GM19397 (cell line): Measurements from ENCODE around the gene C13orf42.

Experiments used
- ATAC-seq: cut with Tn5 transposase; IDR thresholded peaks from one replicate; pipeline ENCODE4 v1.9.1; 2021; ENCODE audit warnings: mild to moderate bottlenecking, moderate library complexity; ENCODE audit not compliant: unreplicated experiment

C13orf42 gene

DNA sequence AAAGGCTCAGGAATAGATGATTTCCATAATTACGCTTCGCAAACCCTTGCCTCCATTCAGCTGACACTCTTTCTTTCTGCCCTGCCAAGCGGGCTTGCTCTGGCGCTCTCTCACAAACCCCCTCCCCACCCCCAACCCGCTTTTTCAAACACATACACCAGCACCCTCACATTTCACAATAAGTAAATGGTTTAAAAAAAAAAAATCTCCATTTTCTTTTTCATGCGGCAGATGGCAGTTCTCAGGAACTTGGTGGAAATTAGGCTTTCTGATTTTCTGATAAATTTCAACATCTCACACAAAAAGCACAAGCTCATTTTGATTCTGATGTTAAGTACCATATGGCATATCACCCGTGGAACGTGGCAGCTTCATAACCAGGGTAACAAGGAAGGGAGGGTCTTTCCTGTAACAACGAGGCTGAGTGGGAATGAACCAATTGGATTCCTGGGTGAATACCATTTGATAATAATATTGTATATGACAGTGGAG, 43.8 kb downstream of the C13orf42 start:
- no peak for ATAC-seq

GRCh38 chr13:51066091-51066831, 44.8 kb downstream of the C13orf42 start:
- ATAC-seq: no peak

DNA sequence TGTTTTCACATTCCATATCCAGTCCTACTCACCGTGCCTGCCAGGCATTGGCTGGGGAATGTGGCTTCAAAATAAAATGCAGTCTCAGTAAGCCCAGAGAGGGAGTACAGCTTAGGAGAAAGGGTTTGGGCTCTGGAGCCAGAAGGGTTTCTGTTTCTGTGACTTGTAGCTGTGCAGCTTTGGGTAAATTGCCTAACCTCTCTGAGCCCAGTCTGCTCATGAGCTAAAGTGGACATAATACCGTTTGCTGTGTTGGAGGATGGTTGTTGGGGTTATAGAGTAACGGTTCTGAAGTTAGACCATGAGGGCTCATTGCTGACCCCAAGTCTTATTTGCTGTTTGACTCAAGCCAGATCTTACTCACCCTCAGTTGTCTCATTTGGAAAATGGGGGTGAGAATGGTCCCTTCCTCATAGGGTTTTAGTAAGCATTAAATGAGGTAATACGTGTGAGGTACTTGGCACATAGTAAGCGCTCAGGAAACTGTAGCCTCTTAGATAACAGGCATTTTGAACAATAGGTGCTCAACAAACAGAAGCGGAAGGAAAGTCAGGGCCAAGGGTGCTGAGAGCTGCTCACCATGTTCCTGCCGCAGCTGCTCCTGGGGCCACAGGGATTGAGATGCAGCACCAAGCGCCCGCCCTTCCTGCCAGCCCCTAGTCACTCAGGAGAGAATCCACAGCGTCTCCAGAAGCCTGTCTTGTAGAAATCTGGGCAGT, 45.5 kb downstream of the C13orf42 start:
- no peak for ATAC-seq

- no peak for ATAC-seq
Measured at GRCh38 chr13:51064753-51065152, 46.3 kb downstream of the C13orf42 start.

DNA sequence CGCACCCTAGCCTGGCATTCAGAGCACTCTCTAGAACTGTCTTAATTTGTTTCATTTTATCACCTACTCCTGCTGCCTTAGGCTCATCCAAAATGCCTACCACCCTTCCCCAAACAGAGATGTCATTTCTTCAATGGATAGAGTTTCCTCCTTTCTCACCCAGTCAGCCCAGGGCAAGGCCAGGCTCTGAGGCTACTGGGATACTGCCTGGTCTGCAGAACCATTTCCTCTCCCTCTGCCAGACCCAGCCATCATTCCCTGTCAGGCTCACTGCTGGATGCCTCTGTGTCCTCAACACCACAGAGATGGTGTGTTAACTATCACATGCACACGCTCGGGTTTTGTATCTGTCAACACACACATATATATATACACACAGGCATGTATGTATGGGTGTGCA, 47.2 kb downstream of the C13orf42 start:
- ATAC-seq: no peak

- no peak for ATAC-seq
Measured at GRCh38 chr13:51058461-51059167, 52.5 kb downstream of the C13orf42 start.

DNA sequence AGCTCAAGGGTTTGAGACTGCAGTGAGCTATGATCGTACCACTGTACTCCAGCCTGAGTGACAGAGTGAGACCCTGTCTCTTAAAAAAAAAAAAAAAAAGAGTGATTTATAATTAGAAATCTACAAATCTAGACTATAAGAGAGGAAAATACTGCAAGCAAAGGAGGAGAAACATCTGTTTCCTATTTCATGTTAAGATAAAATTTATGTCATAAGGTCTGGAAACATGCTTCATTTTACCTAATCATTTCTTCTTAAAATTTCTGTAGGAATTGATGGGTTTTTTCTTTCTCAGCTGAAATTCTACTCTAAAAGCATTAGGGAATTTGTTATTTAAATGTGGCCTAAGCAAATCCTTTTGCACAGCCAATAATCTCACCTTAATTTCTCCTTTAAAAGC, 53.2 kb downstream of the C13orf42 start:
- ATAC-seq: no peak

- no peak for ATAC-seq
Measured at GRCh38 chr13:51057001-51057400, 54.1 kb downstream of the C13orf42 start.

DNA sequence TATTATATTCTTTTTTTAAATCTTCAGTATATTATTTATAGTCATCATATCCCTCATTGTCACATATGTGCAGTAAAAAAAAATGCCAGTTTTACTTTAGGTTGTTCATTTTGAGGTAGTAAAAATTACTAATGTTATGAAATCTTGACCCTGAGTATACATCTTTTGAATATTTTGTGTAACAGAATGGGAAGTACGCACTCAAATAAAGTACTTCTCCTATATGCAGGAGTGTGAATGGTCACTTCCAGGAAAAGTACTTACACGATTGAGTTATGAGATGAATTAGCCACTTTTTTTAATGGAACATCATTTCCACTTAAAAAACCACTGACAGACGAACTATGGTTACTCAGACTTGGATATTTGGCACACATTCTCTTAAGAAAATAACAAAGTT, 58.5 kb downstream of the C13orf42 start:
- no peak for ATAC-seq

DNA sequence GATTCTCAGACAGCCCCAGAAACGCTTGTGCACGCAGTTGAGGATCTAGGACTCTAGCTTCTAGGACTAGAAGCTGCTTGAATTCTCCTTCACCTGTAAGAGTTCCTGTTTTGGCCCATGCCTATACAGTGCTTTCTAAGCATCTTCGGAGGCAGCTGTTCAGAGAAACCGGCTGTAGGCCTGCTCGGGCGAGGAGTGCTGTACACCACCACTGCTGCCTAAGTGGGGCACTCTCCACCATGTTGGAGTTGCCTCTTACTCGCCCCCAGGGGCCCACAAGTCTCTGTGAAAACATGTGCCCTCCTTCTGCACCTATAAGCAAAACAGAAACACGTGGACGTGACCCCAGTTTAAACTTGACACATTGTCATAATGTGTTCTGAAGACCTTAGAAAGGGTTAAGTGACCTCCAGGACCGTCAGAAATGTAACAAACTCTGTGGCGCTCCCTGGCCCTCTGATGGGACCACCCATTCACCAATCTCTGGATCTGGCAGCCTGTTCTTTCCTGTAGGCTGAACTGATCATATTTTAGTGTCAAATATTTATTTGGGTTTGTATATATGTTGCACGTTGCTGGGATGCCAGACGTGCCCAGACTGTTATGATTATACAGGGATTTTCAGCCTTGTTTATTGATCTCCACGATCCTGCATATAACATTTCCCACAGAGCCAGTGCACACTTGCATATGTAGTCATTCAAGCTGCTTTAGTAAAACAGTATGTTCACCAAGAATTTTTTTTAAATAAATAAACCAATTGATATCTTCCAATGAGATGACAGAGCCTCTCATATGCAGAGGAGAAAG, 60.8 kb downstream of the C13orf42 start:
- no peak for ATAC-seq

GRCh38 chr13:51048616-51049015, 62.5 kb downstream of the C13orf42 start:
- no peak for ATAC-seq

- no peak for ATAC-seq
Measured at GRCh38 chr13:51048166-51048461, 63.0 kb downstream of the C13orf42 start.

DNA sequence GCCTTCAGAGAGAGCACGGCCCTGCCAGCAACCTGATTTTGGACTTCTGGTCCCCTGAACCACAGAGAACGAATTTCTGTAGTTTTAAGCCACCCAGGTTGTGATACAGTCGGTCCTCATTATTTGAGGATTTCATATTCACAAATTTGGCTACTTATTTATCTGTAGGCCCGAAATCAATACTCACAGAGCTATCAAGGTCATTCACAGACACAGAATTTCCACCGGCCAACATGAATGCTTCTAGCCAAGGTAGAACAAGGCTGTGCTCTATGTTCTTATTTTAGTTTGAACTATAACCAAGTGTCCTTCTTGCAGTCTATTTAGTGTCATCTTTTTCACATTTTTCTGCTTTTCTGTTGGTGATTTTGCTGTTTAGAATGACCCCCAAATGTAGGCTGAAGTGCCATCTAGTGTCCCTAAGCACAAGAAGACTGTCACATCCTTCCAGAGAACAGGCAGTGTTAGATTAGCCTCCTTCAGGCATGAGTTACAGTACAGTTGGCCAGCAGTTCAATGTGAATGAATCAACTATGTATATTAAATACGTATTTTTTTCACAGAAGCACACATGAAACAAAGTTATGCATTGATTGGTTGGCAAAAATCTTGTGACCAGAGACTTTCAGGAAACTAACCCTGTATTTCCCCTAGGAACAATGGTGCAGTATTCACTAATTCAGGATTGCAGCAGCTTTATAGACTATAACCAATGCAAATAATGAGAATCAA, 63.5 kb downstream of the C13orf42 start:
- no peak for ATAC-seq

GRCh38 chr13:51045451-51045850, 65.6 kb downstream of the C13orf42 start:
- no peak for ATAC-seq

DNA sequence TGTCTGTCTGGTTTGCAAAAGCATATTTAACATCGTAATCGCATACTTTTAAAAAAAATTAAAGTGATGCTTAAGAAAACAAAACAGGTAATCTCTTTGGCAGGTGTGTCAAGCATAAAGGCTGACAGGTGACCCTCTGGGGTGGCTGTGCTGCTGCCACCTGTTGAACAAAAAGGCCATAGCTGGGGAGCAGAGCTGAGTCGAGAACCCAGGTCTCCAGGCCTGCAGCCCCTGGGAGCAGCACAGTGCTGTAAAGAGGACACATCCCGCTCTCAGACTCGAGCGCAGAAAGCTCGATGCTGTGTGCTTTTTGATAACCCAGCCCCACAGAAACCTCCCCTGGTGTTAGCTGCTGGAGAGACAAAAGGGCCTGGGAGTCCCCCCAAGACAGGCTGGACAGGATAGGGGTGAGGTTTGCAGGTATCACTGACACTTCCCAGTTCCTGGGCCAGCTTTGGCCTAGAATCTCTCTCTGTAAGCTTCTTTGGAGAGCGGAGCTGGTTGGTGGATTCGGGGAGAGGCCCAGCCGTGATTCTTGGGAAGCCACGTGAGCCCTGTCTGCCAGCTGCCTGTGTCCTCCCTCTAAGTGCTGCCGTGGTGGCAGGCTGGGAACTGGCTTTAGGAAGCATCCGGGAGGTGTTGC, 66.9 kb downstream of the C13orf42 start:
- ATAC-seq: no peak

DNA sequence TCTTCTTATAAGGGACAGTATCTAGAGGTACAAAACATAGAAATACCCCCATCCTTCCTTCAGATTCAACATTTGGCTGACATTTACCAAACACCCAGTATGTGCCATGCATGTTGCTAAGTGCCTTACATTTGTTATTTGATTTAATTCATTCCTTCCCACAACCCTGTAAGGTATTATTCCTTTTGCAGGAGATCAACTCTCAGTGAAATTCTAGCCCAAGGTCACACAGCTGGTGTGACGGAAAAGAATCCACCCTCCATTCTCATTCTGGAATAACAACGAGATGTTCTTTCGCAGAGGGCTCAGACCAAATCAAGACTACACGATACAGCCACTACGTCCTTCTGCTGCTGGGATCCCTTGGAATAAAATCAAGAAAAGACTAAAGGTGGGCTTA, 67.8 kb downstream of the C13orf42 start:
- no peak for ATAC-seq

GRCh38 chr13:51041710-51042109, 69.4 kb downstream of the C13orf42 start:
- ATAC-seq: no peak

DNA sequence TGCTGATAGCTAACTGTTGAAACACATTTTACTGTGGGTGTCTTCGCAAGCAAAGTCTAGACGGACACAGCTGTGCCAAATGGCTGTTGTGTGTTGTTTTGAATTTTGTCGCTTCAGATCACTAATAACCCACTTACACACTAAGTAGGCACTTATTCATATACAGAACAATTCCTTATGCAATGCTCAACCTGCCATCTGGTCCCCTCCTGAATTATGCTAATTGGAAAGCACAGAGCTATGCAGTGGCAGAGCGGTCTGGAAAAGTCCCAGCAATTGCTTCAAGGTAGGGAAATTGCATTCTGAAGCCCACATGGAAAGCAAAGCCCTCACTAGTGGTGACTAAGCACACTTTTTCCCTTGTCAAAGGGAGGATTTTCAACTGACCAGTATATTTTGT, 69.9 kb downstream of the C13orf42 start:
- ATAC-seq: no peak

- ATAC-seq: no peak
Measured at GRCh38 chr13:51040431-51040830, 70.6 kb downstream of the C13orf42 start.

DNA sequence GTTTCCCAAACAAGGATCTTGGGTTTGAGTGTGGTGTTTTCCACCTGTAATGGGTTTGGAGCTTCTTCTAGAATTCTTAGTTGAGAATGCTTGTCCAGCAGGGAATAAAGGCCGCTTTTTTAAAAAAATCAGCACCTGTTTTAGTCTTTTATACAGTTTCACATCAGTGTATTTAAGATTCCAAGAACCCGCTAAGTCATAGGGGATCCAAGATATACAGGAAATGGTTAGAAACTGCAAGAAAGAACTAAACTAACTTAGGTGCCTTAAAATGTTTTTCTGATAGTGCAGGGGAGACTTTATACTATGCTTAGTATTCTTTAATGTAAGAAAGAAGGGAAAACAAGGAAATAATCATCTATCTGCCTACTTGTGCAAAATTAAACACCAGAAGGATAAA, 74.7 kb downstream of the C13orf42 start:
- no peak for ATAC-seq
